NB4 (cell line): ENCODE results near the gene MYCBPAP.

ENCODE experiments used
- CTCF ChIP-seq: IDR thresholded peaks from one replicate; pipeline ENCODE4 v1.5.1; 2012; ENCODE audit warnings: low read depth, low read length
- MAX ChIP-seq: IDR thresholded peaks from 2 replicates; pipeline ENCODE4 v1.6.1; 2011; ENCODE audit warnings: low read depth, low read length
- MYC ChIP-seq: IDR thresholded peaks from 2 replicates; pipeline ENCODE4 v1.6.1; 2011; ENCODE audit warnings: low read depth, low read length
- POLR2A ChIP-seq: IDR thresholded peaks from 2 replicates; pipeline ENCODE4 v1.6.1; 2011; ENCODE audit warnings: mild to moderate bottlenecking; ENCODE audit not compliant: insufficient read length; ENCODE audit errors: extremely low read depth

- TF ChIP-seq CTCF (no peak), POLR2A (no peak), MAX (no peak), MYC (no peak)
Measured at GRCh38 chr17:50468304-50469207, 39.7 kb upstream of the MYCBPAP start, which contains the start of gene CHAD.
